ENCODE data around the gene RAD18.

GRCh38 chr3:8886546-8886945 lies 76.7 kb downstream of the RAD18 start:
- no peak for TF ChIP-seq CTCF (IDR thresholded peaks at IDR 0.05; ENCODE audit: insufficient read depth, low read length, poor library complexity, severe bottlenecking)
- no peak for TF ChIP-seq EZH2phosphoT487 (conservative IDR thresholded peaks at IDR 0.05; ENCODE audit: low read length)

Measured in SU-DHL-6 (cell line).